Urinary bladder (tissue), 4 donors: ENCODE results near the gene PEX19. TPM values are rescaled to one million over a fixed set of nuclear protein-coding genes. Genes with fewer than 3 reads are reported as not detected.

Experiments
- DNase-seq: peaks from one replicate; pipeline ENCODE4 v3.0.0-alpha.2; 2015; ENCODE audit errors: extremely low spot score
- H3K27ac ChIP-seq: one replicate; pipeline ENCODE4 v1.5.1; 2013; ENCODE audit warnings: low read depth, mild to moderate bottlenecking, moderate library complexity
- H3K36me3 ChIP-seq: one replicate; pipeline ENCODE4 v1.6.1; 2013; ENCODE audit warnings: mild to moderate bottlenecking, moderate library complexity; ENCODE audit not compliant: insufficient read depth
- H3K4me1 ChIP-seq: one replicate; pipeline ENCODE4 v1.6.1; 2013; ENCODE audit warnings: mild to moderate bottlenecking, moderate library complexity; ENCODE audit not compliant: insufficient read depth
- H3K4me3 ChIP-seq: one replicate; pipeline ENCODE4 v1.5.1; 2013; ENCODE audit warnings: low read depth, low read length
- whole genome bisulfite sequencing: extraction: QIAGEN DNeasy Blood & Tissue Kit; methylation state at CpG from one replicate; pipeline ENCODE4 v1.1.7; 2013; 5-methylcytosine and 5-hydroxymethylcytosine counted together
- polyA plus RNA-seq: library from polyadenylated mRNA; stranded (reverse); fragments of 200-250 nt; gene quantifications from one replicate; pipeline ENCODE4 v1.2.3, GENCODE V29; 2013
- small RNA-seq: library from RNA; depleted of rRNA; stranded (forward); fragments of <200 nt; gene quantifications from one replicate; pipeline ENCODE3, GENCODE V24; 2014
- total RNA-seq: library from RNA; depleted of rRNA; stranded (reverse); fragments of >200 nt; gene quantifications from one replicate; pipeline ENCODE4 v1.2.3, GENCODE V29; 2014
- donor health status: healthy with polysubstance abuse.
- donor health status: healthy.

The PEX19 gene
- total and polyA plus RNA-seq, 2 donors, result 46.7 to 55.0 TPM

GRCh38 chr1:160239582-160240299 lies 45.2 kb downstream of the PEX19 start:
- Histone ChIP-seq H3K27ac (no peak overlapping the region), H3K36me3 (peaks cover 19% of the 10 kb centered on the region), H3K4me3 (no peak overlapping the region), H3K4me1 (no peaks in the 10 kb centered on the region)
- WGBS, result 95% methylated on average over 24 of the region's 24 CpGs
- DNase-seq, result no peak

GRCh38 chr1:160238408-160238807 lies 46.5 kb downstream of the PEX19 start:
- Histone ChIP-seq H3K4me1 (no peaks in the 10 kb centered on the region), H3K4me3 (no peak overlapping the region), H3K36me3 (peaks cover 17% of the 10 kb centered on the region), H3K27ac (no peak overlapping the region)
- WGBS, result 96% methylated on average over 5 of the region's 5 CpGs
- DNase-seq, result no peak

GRCh38 chr1:160237558-160237957 lies 47.4 kb downstream of the PEX19 start:
- H3K4me1 ChIP-seq, result no peaks in the 10 kb centered on the region
- H3K27ac ChIP-seq, result no peak overlapping the region
- no peak for DNase-seq
- H3K4me3 ChIP-seq, result no peak overlapping the region
- peaks cover 15% of the 10 kb centered on the region for H3K36me3 ChIP-seq
- WGBS, result 96% methylated on average over 2 of the region's 2 CpGs

- DNase-seq, result no peak
- no peaks in the 10 kb centered on the region for H3K4me1 ChIP-seq
- H3K36me3 ChIP-seq, result peaks cover 15% of the 10 kb centered on the region
- H3K27ac ChIP-seq, result no peak overlapping the region
- no peak overlapping the region for H3K4me3 ChIP-seq
- 87% methylated on average over 5 of the region's 5 CpGs for WGBS
Observed at GRCh38 chr1:160236806-160237205, 48.1 kb downstream of the PEX19 start.

GRCh38 chr1:160232911-160233310 lies 52.0 kb downstream of the PEX19 start:
- H3K36me3 ChIP-seq, result peaks cover 7% of the 10 kb centered on the region
- no peak overlapping the region for H3K27ac ChIP-seq
- DNase-seq, result no peak

GRCh38 chr1:160228431-160228830 lies 56.5 kb downstream of the PEX19 start:
- no peaks in the 10 kb centered on the region for H3K4me1 ChIP-seq
- H3K27ac ChIP-seq, result no peak overlapping the region
- no peak for DNase-seq
- no peak overlapping the region for H3K4me3 ChIP-seq
- peaks cover 5% of the 10 kb centered on the region for H3K36me3 ChIP-seq

More at GRCh38 chr1:160232911-160233310, 52.0 kb downstream of the PEX19 start:
- Histone ChIP-seq H3K4me1 (no peaks in the 10 kb centered on the region), H3K4me3 (no peak overlapping the region)

- Histone ChIP-seq H3K27ac (no peak overlapping the region), H3K36me3 (peaks cover 5% of the 10 kb centered on the region), H3K4me1 (no peaks in the 10 kb centered on the region), H3K4me3 (no peak overlapping the region)
- no peak for DNase-seq
- 97% methylated on average over 1 of the region's 1 CpG for WGBS
Observed at GRCh38 chr1:160227561-160227960, 57.4 kb downstream of the PEX19 start.

- peaks cover 7% of the 10 kb centered on the region for H3K36me3 ChIP-seq
- no peaks in the 10 kb centered on the region for H3K4me1 ChIP-seq
- 90% methylated on average over 4 of the region's 4 CpGs for WGBS
- H3K4me3 ChIP-seq, result no peak overlapping the region
- H3K27ac ChIP-seq, result no peak overlapping the region
- no peak for DNase-seq
Observed at GRCh38 chr1:160227034-160227433, 57.9 kb downstream of the PEX19 start.

Small RNAs within 50 kb of the gene (small RNA-seq; reads per million reads assigned to genes)
- gene RF00019, result not detected

Other genes with a start within 250 kb of the PEX19 start
- gene KCNJ10, start 215.0 kb downstream of the PEX19 start, total RNA-seq, result 0.26 TPM
- 0.06 TPM for gene KCNJ10, start 215.0 kb downstream of the PEX19 start, polyA plus RNA-seq
- 0.26 TPM for gene KCNJ9, start 203.6 kb downstream of the PEX19 start, total RNA-seq
- 0.04 TPM for gene KCNJ9, start 203.6 kb downstream of the PEX19 start, polyA plus RNA-seq
- 12.5 TPM for gene IGSF8, start 186.5 kb downstream of the PEX19 start, total RNA-seq
- gene IGSF8, start 186.5 kb downstream of the PEX19 start, polyA plus RNA-seq, result 28.1 TPM
- 13.2 TPM for gene ATP1A2, start 169.4 kb downstream of the PEX19 start, total RNA-seq
- 41.5 TPM for gene ATP1A2, start 169.4 kb downstream of the PEX19 start, polyA plus RNA-seq
- 8.3 TPM for gene ATP1A4, start 133.5 kb downstream of the PEX19 start, total RNA-seq
- 6.2 TPM for gene ATP1A4, start 133.5 kb downstream of the PEX19 start, polyA plus RNA-seq
- gene CASQ1, start 94.6 kb downstream of the PEX19 start, total RNA-seq, result 10.5 TPM
- gene CASQ1, start 94.6 kb downstream of the PEX19 start, polyA plus RNA-seq, result 4.5 TPM
- gene PEA15, start 79.7 kb downstream of the PEX19 start, total RNA-seq, result 51.9 TPM
- gene PEA15, start 79.7 kb downstream of the PEX19 start, polyA plus RNA-seq, result 328 TPM
- 92.9 TPM for gene DCAF8, start 22.6 kb downstream of the PEX19 start, total RNA-seq
- gene DCAF8, start 22.6 kb downstream of the PEX19 start, polyA plus RNA-seq, result 123 TPM
- gene COPA, start 58.1 kb upstream of the PEX19 start, total RNA-seq, result 209 TPM
- 69.5 TPM for gene COPA, start 58.1 kb upstream of the PEX19 start, polyA plus RNA-seq
- 45.4 TPM for gene NCSTN, start 58.2 kb upstream of the PEX19 start, total RNA-seq
- 57.5 TPM for gene NCSTN, start 58.2 kb upstream of the PEX19 start, polyA plus RNA-seq
- gene NHLH1, start 81.9 kb upstream of the PEX19 start, total RNA-seq, result not detected
- gene NHLH1, start 81.9 kb upstream of the PEX19 start, polyA plus RNA-seq, result 0.05 TPM
- 4.1 TPM for gene VANGL2, start 115.4 kb upstream of the PEX19 start, total RNA-seq
- gene VANGL2, start 115.4 kb upstream of the PEX19 start, polyA plus RNA-seq, result 7.6 TPM
- gene SLAMF6, start 238.1 kb upstream of the PEX19 start, total RNA-seq, result 0.53 TPM
- 1.1 TPM for gene SLAMF6, start 238.1 kb upstream of the PEX19 start, polyA plus RNA-seq